HCT116 (cell line): ENCODE measurements around the gene DCST2. TPM values are rescaled to one million over a fixed set of nuclear protein-coding genes. Genes with fewer than 3 reads are reported as not detected.

Experiments
- ATAC-seq: fragments of 200-7000 bp; cut with Tn5 transposase; 2 replicates; pipeline ENCODE4 v1.9.1; 2020; ENCODE audit warnings: mild to moderate bottlenecking, moderate library complexity
- BruUV-seq: library from RNA; stranded (reverse); fragments of 400-500 nt; replicated peaks from 2 replicates; lab custom pipeline; 2021; lab: Mats Ljungman, UMichigan
- CTCF ChIA-PET: fragments of 300-600 bp; sonication (Branson Sonifier 250); formaldehyde crosslinking; loops from one replicate; lab custom pipeline; 2021; ENCODE audit warnings: antibody characterized with exemption; lab: Charles Lee
- POLR2A ChIA-PET: fragments of 300-600, 350-600 bp; sonication (Branson Sonifier 250); formaldehyde crosslinking; loops from one replicate; lab custom pipeline; 2021; ENCODE audit warnings: antibody characterized with exemption; lab: Charles Lee
- RAD21 ChIA-PET, 2 experiments: fragments of 300-600 bp; sonication (Branson Sonifier 250); formaldehyde crosslinking; loops; one replicate each; lab custom pipeline; 2023; ENCODE audit warnings: low total read pairs in 2 of 2; ENCODE audit not compliant: uncharacterized antibody in 2 of 2, unreplicated experiment in 2 of 2, low non-redundant PET in 1 of 2; lab: Charles Lee
- DNase-seq: peaks from one replicate; pipeline ENCODE4 v3.0.0-alpha.2; 2010; ENCODE audit warnings: low read depth, low spot score
- H2AFZ ChIP-seq: fragments of 200-600 bp; shearing (Covaris generic), sonication (generic); 2 replicates; pipeline ENCODE4 v1.6.1; 2017; ENCODE audit warnings: low read depth, mixed run types, mixed read lengths, antibody characterized with exemption, low read length; ENCODE audit not compliant: poor library complexity, severe bottlenecking
- H3K27ac ChIP-seq: 2 replicates; pipeline ENCODE4 v1.5.1; 2012; ENCODE audit warnings: low read depth, low read length
- H3K27me3 ChIP-seq: fragments of 200-600 bp; sonication (generic); 2 replicates; pipeline ENCODE4 v1.6.1; 2016; ENCODE audit warnings: mixed run types, low read length, mixed read lengths; ENCODE audit not compliant: insufficient read depth
- H3K36me3 ChIP-seq, 2 experiments: fragments of 200-500 bp in 1 of 2; fragments of 200-600 bp in 1 of 2; sonication (Bioruptor generic) in 1 of 2; sonication (generic) in 1 of 2; 2 replicates each; pipeline versions ENCODE4 v1.5.1 to v1.6.1; 2014 to 2016; ENCODE audit warnings: low read length in 2 of 2, inconsistent platforms in 1 of 2, mixed read lengths in 1 of 2, mixed run types in 1 of 2; ENCODE audit not compliant: insufficient read depth in 2 of 2, control insufficient read depth in 1 of 2
- H3K4me1 ChIP-seq, 2 experiments: fragments of 200-600 bp in 1 of 2; sonication (generic) in 1 of 2; 2 replicates each; pipeline versions ENCODE4 v1.5.1 to v1.6.1; 2012 to 2017; ENCODE audit warnings: low read length in 2 of 2, inconsistent platforms in 1 of 2, mild to moderate bottlenecking in 1 of 2, mixed read lengths in 1 of 2, mixed run types in 1 of 2, moderate library complexity in 1 of 2; ENCODE audit not compliant: insufficient read depth in 2 of 2, control insufficient read depth in 1 of 2
- H3K4me2 ChIP-seq: fragments of 200-600 bp; sonication (generic); 2 replicates; pipeline ENCODE4 v1.6.1; 2017; ENCODE audit warnings: mixed run types, low read length, mixed read lengths
- H3K4me3 ChIP-seq, 2 experiments: fragments of 200-600 bp in 1 of 2; sonication (generic) in 1 of 2; replicated peaks in 1 of 2; 2 replicates each; pipeline ENCODE4 v1.5.1; 2011 to 2016; ENCODE audit warnings: low read length in 2 of 2, control low read depth in 1 of 2, low read depth in 1 of 2, mild to moderate bottlenecking in 1 of 2, mixed read lengths in 1 of 2, mixed run types in 1 of 2
- H3K79me2 ChIP-seq: fragments of 200-600 bp; sonication (generic); 2 replicates; pipeline ENCODE4 v1.6.1; 2017; ENCODE audit warnings: mild to moderate bottlenecking, mixed run types, low read length, moderate library complexity, mixed read lengths; ENCODE audit not compliant: insufficient read depth
- H3K9ac ChIP-seq: fragments of 200-600 bp; sonication (generic); 2 replicates; pipeline ENCODE4 v1.6.1; 2016; ENCODE audit warnings: low read length, mixed read lengths
- H3K9me2 ChIP-seq: fragments of 200-600 bp; sonication (generic), shearing (Covaris generic); 2 replicates; pipeline ENCODE4 v1.6.1; 2017; ENCODE audit warnings: mixed run types, mild to moderate bottlenecking, moderate library complexity; ENCODE audit not compliant: insufficient read depth
- H3K9me3 ChIP-seq, 2 experiments: fragments of 200-500 bp in 1 of 2; fragments of 200-600 bp in 1 of 2; sonication (Bioruptor generic) in 1 of 2; sonication (generic) in 1 of 2; 2 replicates each; pipeline ENCODE4 v1.6.1; 2014 to 2017; ENCODE audit warnings: low read length in 2 of 2, mixed read lengths in 2 of 2, inconsistent platforms in 1 of 2, low read depth in 1 of 2, mild to moderate bottlenecking in 1 of 2, mixed run types in 1 of 2, moderate library complexity in 1 of 2; ENCODE audit not compliant: control insufficient read depth in 1 of 2, insufficient read depth in 1 of 2
- H4K20me1 ChIP-seq: fragments of 200-600 bp; sonication (generic), shearing (Covaris generic); 2 replicates; pipeline ENCODE4 v1.6.1; 2017; ENCODE audit warnings: mixed run types, mild to moderate bottlenecking, moderate library complexity; ENCODE audit not compliant: insufficient read depth
- CEBPB ChIP-seq: IDR thresholded peaks from 2 replicates; pipeline ENCODE4 v1.6.1; 2012; ENCODE audit warnings: low read depth
- ELF1 ChIP-seq: IDR thresholded peaks from 2 replicates; pipeline ENCODE4 v1.6.1; 2012; ENCODE audit warnings: low read depth, borderline replicate concordance
- EZH2phosphoT487 ChIP-seq: fragments of 200-600 bp; IDR thresholded peaks from 2 replicates; pipeline ENCODE4 v1.6.1; 2018; ENCODE audit warnings: antibody characterized with exemption, borderline replicate concordance
- POLR2A ChIP-seq: IDR thresholded peaks from 2 replicates; pipeline ENCODE4 v1.7.0; 2011; ENCODE audit warnings: borderline replicate concordance; ENCODE audit not compliant: insufficient read depth, insufficient read length; ENCODE audit errors: extremely low read depth
- SP1 ChIP-seq: IDR thresholded peaks from 2 replicates; pipeline ENCODE4 v1.6.1; 2012; ENCODE audit warnings: low read depth
- YY1 ChIP-seq: IDR thresholded peaks from 2 replicates; pipeline ENCODE4 v1.6.1; 2011; ENCODE audit warnings: low read length, low read depth, moderate library complexity, mild to moderate bottlenecking; ENCODE audit not compliant: insufficient replicate concordance; ENCODE audit errors: extremely low read depth
- ZFX ChIP-seq: fragments of 450-650 bp; IDR thresholded peaks from 2 replicates; pipeline ENCODE4 v1.6.1; 2017
- ZNF274 ChIP-seq: fragments of 200-500 bp; sonication (Bioruptor generic); IDR thresholded peaks from 2 replicates; pipeline ENCODE4 v1.6.1; 2014; ENCODE audit warnings: mild to moderate bottlenecking, low read depth, low read length, inconsistent platforms
- intact Hi-C: fragments of 100-400 bp; cut with micrococcal nuclease; formaldehyde crosslinking; loops from 2 replicates; pipeline ENCODE4 v1.10.0; 2022
- total RNA-seq: library from RNA; stranded (reverse); gene quantifications from one replicate; pipeline ENCODE4 v1.2.1, GENCODE V29; 2021; ENCODE audit not compliant: unreplicated experiment
- TF ChIP-seq, protein P1 (sequence below), 3 experiments: fragments of 200-600 bp in 1 of 3; sonication (generic) in 1 of 3; IDR thresholded peaks in 2 of 3; conservative IDR thresholded peaks in 1 of 3; 2 replicates each; pipeline ENCODE4 v1.5.1; 2012 to 2017; ENCODE audit warnings: low read depth in 2 of 3, low read length in 2 of 3, antibody characterized with exemption in 1 of 3, borderline replicate concordance in 1 of 3, control low read depth in 1 of 3, mild to moderate bottlenecking in 1 of 3, mixed read lengths in 1 of 3, mixed run types in 1 of 3, moderate library complexity in 1 of 3; ENCODE audit not compliant: insufficient read depth in 1 of 3
- TF ChIP-seq, protein P2 (sequence below): IDR thresholded peaks from 2 replicates; pipeline ENCODE4 v1.6.1; 2012
- TF ChIP-seq, protein P3 (sequence below): IDR thresholded peaks from 2 replicates; pipeline ENCODE4 v1.6.1; 2011; ENCODE audit warnings: mild to moderate bottlenecking, low read length, moderate library complexity; ENCODE audit not compliant: insufficient replicate concordance; ENCODE audit errors: extremely low read depth
- TF ChIP-seq, protein P4 (sequence below): IDR thresholded peaks from 2 replicates; pipeline ENCODE4 v1.6.1; 2012

The DCST2 gene
- total RNA-seq, 1 experiment from 2014 or later: 2.0 TPM

DNA sequence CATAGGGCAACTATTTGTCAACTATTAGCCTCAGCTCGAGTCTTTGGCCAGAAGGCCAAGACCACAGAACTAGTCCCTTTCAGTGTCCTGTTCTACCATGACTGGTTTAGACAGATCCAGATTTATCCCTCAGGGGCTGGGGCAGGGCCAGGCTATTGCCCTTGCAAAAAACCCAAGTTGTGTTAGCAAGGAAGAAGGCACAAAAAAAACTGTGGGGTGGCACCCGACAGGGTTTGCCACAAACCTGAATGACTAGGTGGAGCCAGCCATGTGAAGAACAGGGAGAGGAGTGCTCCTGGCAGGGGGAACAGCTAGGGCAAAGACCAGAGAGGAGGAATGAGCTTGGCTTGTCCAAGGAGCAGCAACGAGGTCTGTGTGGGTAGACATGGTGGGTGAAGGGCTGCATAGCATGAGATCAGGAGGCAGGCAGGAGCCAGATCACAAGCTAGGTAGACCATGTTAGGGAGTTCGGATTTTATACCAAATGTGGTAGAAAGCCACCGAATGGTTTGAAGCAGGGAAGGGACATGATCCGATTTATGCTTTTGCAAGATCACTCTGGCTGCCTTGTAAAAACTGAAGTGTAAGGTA, 4.4 kb upstream of the DCST2 start:
- no peak overlapping the region for H3K4me2 ChIP-seq
- no peak overlapping the region for H3K27ac ChIP-seq
- POLR2A ChIA-PET: interaction anchor here (1.2 kb wide), 1 partner anchor 54 kb away, joined by 3 read pairs; the partner anchor contains the start of gene FLAD1

DNA sequence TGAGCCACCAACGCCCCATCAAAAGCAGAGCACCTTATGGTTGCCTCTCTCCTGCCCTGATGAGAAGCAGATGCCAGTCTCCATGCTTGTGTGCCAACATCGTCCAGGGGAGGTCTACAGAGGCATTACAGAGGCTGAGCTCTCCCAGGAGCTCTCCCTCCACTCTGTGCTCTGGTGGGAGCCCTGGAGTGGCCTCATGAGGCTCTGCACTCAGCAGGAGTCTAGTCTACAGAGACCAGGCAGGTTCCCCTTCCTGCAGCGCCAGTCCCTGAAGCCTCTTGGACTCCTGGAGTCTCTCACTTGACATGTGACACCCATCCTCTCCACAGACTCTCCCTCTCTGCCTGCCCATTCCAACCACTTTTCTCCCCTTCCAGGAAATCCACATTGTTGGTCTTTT, 3.5 kb upstream of the DCST2 start:
- TF ChIP-seq, protein P1, sequence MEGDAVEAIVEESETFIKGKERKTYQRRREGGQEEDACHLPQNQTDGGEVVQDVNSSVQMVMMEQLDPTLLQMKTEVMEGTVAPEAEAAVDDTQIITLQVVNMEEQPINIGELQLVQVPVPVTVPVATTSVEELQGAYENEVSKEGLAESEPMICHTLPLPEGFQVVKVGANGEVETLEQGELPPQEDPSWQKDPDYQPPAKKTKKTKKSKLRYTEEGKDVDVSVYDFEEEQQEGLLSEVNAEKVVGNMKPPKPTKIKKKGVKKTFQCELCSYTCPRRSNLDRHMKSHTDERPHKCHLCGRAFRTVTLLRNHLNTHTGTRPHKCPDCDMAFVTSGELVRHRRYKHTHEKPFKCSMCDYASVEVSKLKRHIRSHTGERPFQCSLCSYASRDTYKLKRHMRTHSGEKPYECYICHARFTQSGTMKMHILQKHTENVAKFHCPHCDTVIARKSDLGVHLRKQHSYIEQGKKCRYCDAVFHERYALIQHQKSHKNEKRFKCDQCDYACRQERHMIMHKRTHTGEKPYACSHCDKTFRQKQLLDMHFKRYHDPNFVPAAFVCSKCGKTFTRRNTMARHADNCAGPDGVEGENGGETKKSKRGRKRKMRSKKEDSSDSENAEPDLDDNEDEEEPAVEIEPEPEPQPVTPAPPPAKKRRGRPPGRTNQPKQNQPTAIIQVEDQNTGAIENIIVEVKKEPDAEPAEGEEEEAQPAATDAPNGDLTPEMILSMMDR (IDR thresholded peaks at IDR 0.05 in 2 of 3, conservative IDR thresholded peaks at IDR 0.05 in 1 of 3; ENCODE audit: borderline replicate concordance in 1 of 3, insufficient read depth in 1 of 3, low read depth in 2 of 3, low read length in 2 of 3): no peak
- no peak for TF ChIP-seq ZFX
- TF ChIP-seq, protein P2, sequence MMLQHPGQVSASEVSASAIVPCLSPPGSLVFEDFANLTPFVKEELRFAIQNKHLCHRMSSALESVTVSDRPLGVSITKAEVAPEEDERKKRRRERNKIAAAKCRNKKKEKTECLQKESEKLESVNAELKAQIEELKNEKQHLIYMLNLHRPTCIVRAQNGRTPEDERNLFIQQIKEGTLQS: no peak
- TF ChIP-seq EZH2phosphoT487: no peak
- TF ChIP-seq ZNF274: no peak
- TF ChIP-seq, protein P3, sequence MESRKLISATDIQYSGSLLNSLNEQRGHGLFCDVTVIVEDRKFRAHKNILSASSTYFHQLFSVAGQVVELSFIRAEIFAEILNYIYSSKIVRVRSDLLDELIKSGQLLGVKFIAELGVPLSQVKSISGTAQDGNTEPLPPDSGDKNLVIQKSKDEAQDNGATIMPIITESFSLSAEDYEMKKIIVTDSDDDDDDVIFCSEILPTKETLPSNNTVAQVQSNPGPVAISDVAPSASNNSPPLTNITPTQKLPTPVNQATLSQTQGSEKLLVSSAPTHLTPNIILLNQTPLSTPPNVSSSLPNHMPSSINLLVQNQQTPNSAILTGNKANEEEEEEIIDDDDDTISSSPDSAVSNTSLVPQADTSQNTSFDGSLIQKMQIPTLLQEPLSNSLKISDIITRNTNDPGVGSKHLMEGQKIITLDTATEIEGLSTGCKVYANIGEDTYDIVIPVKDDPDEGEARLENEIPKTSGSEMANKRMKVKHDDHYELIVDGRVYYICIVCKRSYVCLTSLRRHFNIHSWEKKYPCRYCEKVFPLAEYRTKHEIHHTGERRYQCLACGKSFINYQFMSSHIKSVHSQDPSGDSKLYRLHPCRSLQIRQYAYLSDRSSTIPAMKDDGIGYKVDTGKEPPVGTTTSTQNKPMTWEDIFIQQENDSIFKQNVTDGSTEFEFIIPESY: no peak
- no peak for TF ChIP-seq CEBPB
- TF ChIP-seq SP1: no peak
- no peak for TF ChIP-seq ELF1
- no peak for TF ChIP-seq YY1
- TF ChIP-seq, protein P4, sequence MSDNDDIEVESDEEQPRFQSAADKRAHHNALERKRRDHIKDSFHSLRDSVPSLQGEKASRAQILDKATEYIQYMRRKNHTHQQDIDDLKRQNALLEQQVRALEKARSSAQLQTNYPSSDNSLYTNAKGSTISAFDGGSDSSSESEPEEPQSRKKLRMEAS: no peak
- ChIA-PET CTCF (interaction anchor here (1.1 kb wide), 1 partner anchor 20 kb away, joined by 3 read pairs; no protein-coding TSS in a partner anchor), RAD21 (no interaction called here), POLR2A (no interaction called here)
- intact Hi-C loops: no loop called here
- H3K9me2 ChIP-seq: no peaks in the 10 kb centered on the region
- DNase-seq: no peak
- no peak overlapping the region for H2AFZ ChIP-seq
- BruUV-seq: no TSS peak
- H3K27me3 ChIP-seq: no peaks in the 10 kb centered on the region
- H3K27ac ChIP-seq: no peak overlapping the region
- no peak for ATAC-seq
- H3K36me3 ChIP-seq: no peaks in the 10 kb centered on the region
- H3K79me2 ChIP-seq: no peaks in the 10 kb centered on the region
- H4K20me1 ChIP-seq: no peaks in the 10 kb centered on the region
- H3K4me3 ChIP-seq: no peak overlapping the region
- H3K4me2 ChIP-seq: no peak overlapping the region
- H3K4me1 ChIP-seq: peaks cover 0 to 11% of the 10 kb centered on the region in 2 experiments; a peak in 2 of 4 replicates
- no peak overlapping the region for H3K9ac ChIP-seq
- H3K9me3 ChIP-seq: no peaks in the 10 kb centered on the region

More for the DNA sequence above, 4.4 kb upstream of the DCST2 start:
- DNase-seq (no peak), ATAC-seq (no peak)
- Histone ChIP-seq H3K9ac (no peak overlapping the region), H2AFZ (no peak overlapping the region), H3K4me3 (no peak overlapping the region), H3K9me3 (no peaks in the 10 kb centered on the region), H3K4me1 (peaks cover 0 to 11% of the 10 kb centered on the region in 2 experiments; a peak in 2 of 4 replicates), H4K20me1 (no peaks in the 10 kb centered on the region), H3K27me3 (no peaks in the 10 kb centered on the region), H3K9me2 (no peaks in the 10 kb centered on the region), H3K79me2 (no peaks in the 10 kb centered on the region), H3K36me3 (no peaks in the 10 kb centered on the region)
- intact Hi-C loops: no loop called here
- BruUV-seq: no TSS peak
- ChIA-PET CTCF (interaction anchor here (1.1 to 1.7 kb wide), 3 partner anchors 11 to 21 kb away, joined by 3 to 6 read pairs (median 3); partner anchors contain the start of gene ADAM15), RAD21 (no interaction called here)
- TF ChIP-seq SP1 (no peak), ELF1 (no peak), POLR2A (no peak)
